COLO668 (cell line): Measurements from ENCODE around the gene RRP12.

ENCODE experiments used
- DNase-seq: peaks from one replicate; lab custom pipeline; 2025; ENCODE audit not compliant: unreplicated experiment; lab: John Stamatoyannopoulos, UW

RRP12 gene

GRCh38 chr10:97318772-97319651 is 82.1 kb downstream of the RRP12 start, which contains the start of gene FRAT1:
FRAT1 (plus strand) TSS chr10:97319271; CDS start chr10:97319454, 183 bp downstream.
- DNase-seq = peak; percentile 86

- no peak for DNase-seq
These were observed 86.5 kb downstream of the RRP12 start for GRCh38 chr10:97314671-97315070.

GRCh38 chr10:97312897-97313296 is 88.2 kb downstream of the RRP12 start:
- no peak for DNase-seq

DNA sequence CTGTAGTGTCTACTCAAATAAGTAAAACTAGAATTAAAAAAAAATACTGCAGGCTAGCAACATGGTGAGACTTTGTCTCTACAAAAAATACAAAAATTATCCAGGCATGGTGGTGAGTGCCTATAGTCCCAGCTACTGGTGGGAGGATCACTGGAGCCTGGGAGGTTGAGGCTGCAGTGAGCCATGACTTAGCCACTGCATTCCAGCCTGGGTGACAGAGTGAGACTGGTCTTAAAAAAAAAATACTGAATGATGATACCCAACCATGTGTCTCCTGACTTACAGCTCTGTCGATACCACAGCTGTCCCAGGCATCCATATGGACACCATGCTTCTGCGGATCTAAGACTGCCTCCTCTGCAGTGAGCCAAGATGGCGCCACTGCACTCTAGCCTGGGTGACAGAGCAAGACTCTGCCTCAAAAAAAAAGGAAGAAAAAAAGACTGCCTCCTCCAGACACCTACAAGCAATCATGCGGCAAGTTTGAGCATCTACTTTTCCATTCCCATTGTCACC is 90.0 kb downstream of the RRP12 start:
- DNase-seq = no peak

- no peak for DNase-seq
These were observed 93.0 kb downstream of the RRP12 start for GRCh38 chr10:97307866-97308780.

GRCh38 chr10:97307441-97307840 is 93.7 kb downstream of the RRP12 start:
- DNase-seq = no peak
